Colonic mucosa (tissue), 4 donors: ENCODE results near the gene FANCG. TPM values are rescaled to one million over a fixed set of nuclear protein-coding genes. Genes with fewer than 3 reads are reported as not detected.

Experiments
- DNase-seq: peaks from one replicate; pipeline ENCODE4 v3.0.0-alpha.2; 2020
- H3K27ac ChIP-seq: fragments of 200-600 bp; one replicate; pipeline ENCODE4 v1.8.0; 2021
- H3K27me3 ChIP-seq: fragments of 200-600 bp; one replicate; pipeline ENCODE4 v1.8.0; 2021
- H3K36me3 ChIP-seq: fragments of 200-600 bp; one replicate; pipeline ENCODE4 v1.8.0; 2021
- H3K4me1 ChIP-seq: fragments of 200-600 bp; one replicate; pipeline ENCODE4 v1.8.0; 2021; ENCODE audit warnings: mild to moderate bottlenecking
- H3K4me3 ChIP-seq: fragments of 200-600 bp; one replicate; pipeline ENCODE4 v1.8.0; 2021
- H3K9ac ChIP-seq, 2 donors: one replicate each; pipeline ENCODE4 v1.7.0; 2013; ENCODE audit warnings: control low read depth in 2 of 2, low read depth in 2 of 2, low read length in 2 of 2
- H3K9me3 ChIP-seq: fragments of 200-600 bp; one replicate; pipeline ENCODE4 v1.8.0; 2021
- CTCF ChIP-seq: fragments of 200-600 bp; IDR thresholded peaks from one replicate; pipeline ENCODE4 v1.8.0; 2022; ENCODE audit warnings: antibody characterized with exemption, mild to moderate bottlenecking
- intact Hi-C: fragments of 100-400 bp; cut with DNase I; formaldehyde crosslinking; loops from one replicate; pipeline ENCODE4 v1.14.1; 2022
- total RNA-seq, 2 donors: library from RNA; stranded (reverse); fragmentation: NEBNext Ultra II Directional in 1 of 2; extraction: Animal tissue kit (Norgen Biotek cat#: 25700) in 1 of 2; gene quantifications; one replicate each; pipeline ENCODE4 v1.2.1, GENCODE V29; 2021
- donor health status: healthy.
- donor health status: DM: no; HTN: no; CAD: no.
- donor health status: DM: no; HTN: no; CAD: no.

Gene FANCG
- total RNA-seq, 2 donors from 2014 or later, result 11.4 to 47.5 TPM

GRCh38 chr9:35114840-35115628, 35.3 kb upstream of the FANCG start:
- no peak for TF ChIP-seq CTCF
- peaks cover 6% of the 10 kb centered on the region for H3K4me1 ChIP-seq
- H3K27me3 ChIP-seq, result no peaks in the 10 kb centered on the region
- peak; percentile 76 for DNase-seq
- H3K27ac ChIP-seq, result peak overlapping the region; percentile 91
- H3K36me3 ChIP-seq, result no peaks in the 10 kb centered on the region
- peak overlapping the region; percentile 74 to 93 for H3K9ac ChIP-seq
- intact Hi-C loops, result no loop called here
- peak overlapping the region; percentile 38 for H3K4me3 ChIP-seq
- no peaks in the 10 kb centered on the region for H3K9me3 ChIP-seq

GRCh38 chr9:35114113-35114839, 34.5 kb upstream of the FANCG start:
- H3K27me3 ChIP-seq, result no peaks in the 10 kb centered on the region
- H3K27ac ChIP-seq, result peak overlapping the region; percentile 91
- intact Hi-C loops, result no loop called here
- DNase-seq, result peak; percentile 95
- H3K9me3 ChIP-seq, result no peaks in the 10 kb centered on the region
- H3K9ac ChIP-seq, result peak overlapping the region; percentile 74 to 93
- H3K4me3 ChIP-seq, result peak overlapping the region; percentile 38
- TF ChIP-seq CTCF, result no peak
- no peaks in the 10 kb centered on the region for H3K36me3 ChIP-seq
- H3K4me1 ChIP-seq, result peaks cover 6% of the 10 kb centered on the region

GRCh38 chr9:35112257-35113020, 32.7 kb upstream of the FANCG start:
- Histone ChIP-seq H3K27ac (peak overlapping the region; percentile 66), H3K9me3 (no peaks in the 10 kb centered on the region), H3K4me3 (no peak overlapping the region), H3K27me3 (no peaks in the 10 kb centered on the region), H3K36me3 (peaks cover 7% of the 10 kb centered on the region), H3K4me1 (peaks cover 6% of the 10 kb centered on the region), H3K9ac (peak overlapping the region in 1 of 2 donors; percentile 68)
- DNase-seq, result no peak
- intact Hi-C loops, result no loop called here
- TF ChIP-seq CTCF, result no peak

- H3K9ac ChIP-seq, result peak overlapping the region; percentile 78 to 82
- peak overlapping the region; percentile 86 for H3K4me3 ChIP-seq
- no peaks in the 10 kb centered on the region for H3K9me3 ChIP-seq
- intact Hi-C loops, result no loop called here
- no peaks in the 10 kb centered on the region for H3K27me3 ChIP-seq
- DNase-seq, result peak; percentile 98
- peak overlapping the region; percentile 70 for H3K27ac ChIP-seq
- no peak for TF ChIP-seq CTCF
- H3K36me3 ChIP-seq, result peaks cover 7% of the 10 kb centered on the region
- H3K4me1 ChIP-seq, result peaks cover 6% of the 10 kb centered on the region
Measured at GRCh38 chr9:35111001-35111933, 31.5 kb upstream of the FANCG start.
